Panc1 (cell line): Measurements from ENCODE around the gene LIMK2. TPM values are rescaled to one million over a fixed set of nuclear protein-coding genes. Genes with fewer than 3 reads are reported as not detected.

Source experiments
- ATAC-seq: fragments of 200-7000 bp; cut with Tn5 transposase; 2 replicates; pipeline ENCODE4 v1.9.1; 2020; ENCODE audit warnings: mild to moderate bottlenecking, moderate library complexity
- BruUV-seq: library from RNA; stranded (reverse); fragments of 400-500 nt; replicated peaks from 2 replicates; lab custom pipeline; 2021; lab: Mats Ljungman, UMichigan
- CTCF ChIA-PET: fragments of 300-600 bp; sonication (Branson Sonifier 250); formaldehyde crosslinking; loops from one replicate; lab custom pipeline; 2022; ENCODE audit warnings: antibody characterized with exemption; lab: Charles Lee
- POLR2A ChIA-PET: fragments of 300-600 bp; sonication (Branson Sonifier 250); formaldehyde crosslinking; loops from one replicate; lab custom pipeline; 2022; ENCODE audit warnings: antibody characterized with exemption; lab: Charles Lee
- DNase-seq: peaks from one replicate; pipeline ENCODE4 v3.0.0-alpha.2; 2010; ENCODE audit warnings: low read depth, low spot score
- H3K27ac ChIP-seq: 2 replicates; pipeline ENCODE4 v1.5.1; 2011; ENCODE audit warnings: mild to moderate bottlenecking, low read length, inconsistent platforms
- H3K27me3 ChIP-seq: fragments of 200-500 bp; sonication (Bioruptor generic); 2 replicates; pipeline ENCODE4 v1.6.0; 2014; ENCODE audit warnings: low read length, inconsistent platforms; ENCODE audit not compliant: control insufficient read depth, insufficient read depth
- H3K36me3 ChIP-seq: fragments of 200-500 bp; sonication (Bioruptor generic); 2 replicates; pipeline ENCODE4 v1.5.1; 2014; ENCODE audit warnings: inconsistent platforms, mild to moderate bottlenecking, low read length, moderate library complexity; ENCODE audit not compliant: control insufficient read depth, insufficient read depth
- H3K4me1 ChIP-seq: 2 replicates; pipeline ENCODE4 v1.5.1; 2011; ENCODE audit warnings: inconsistent platforms, mild to moderate bottlenecking, low read length, moderate library complexity; ENCODE audit not compliant: control insufficient read depth, insufficient read depth
- H3K4me3 ChIP-seq, 2 experiments: 2 replicates each; pipeline ENCODE4 v1.5.1; 2011 to 2012; ENCODE audit warnings: low read depth in 2 of 2, low read length in 2 of 2, mild to moderate bottlenecking in 2 of 2, inconsistent platforms in 1 of 2, moderate library complexity in 1 of 2
- H3K9me3 ChIP-seq: fragments of 200-500 bp; sonication (Bioruptor generic); 2 replicates; pipeline ENCODE4 v1.5.1; 2014; ENCODE audit warnings: low read depth, mild to moderate bottlenecking, inconsistent platforms, low read length, moderate library complexity; ENCODE audit not compliant: control insufficient read depth, insufficient read depth
- POLR2AphosphoS5 ChIP-seq: IDR thresholded peaks from 2 replicates; pipeline ENCODE4 v1.6.1; 2012; ENCODE audit warnings: mild to moderate bottlenecking, low read depth, low read length, moderate library complexity
- SIN3A ChIP-seq: IDR thresholded peaks from 2 replicates; pipeline ENCODE4 v1.6.1; 2012; ENCODE audit warnings: low read depth, mild to moderate bottlenecking, low read length, moderate library complexity, borderline replicate concordance; ENCODE audit not compliant: insufficient read depth
- TCF7L2 ChIP-seq: IDR thresholded peaks from 2 replicates; pipeline ENCODE4 v1.6.1; 2011; ENCODE audit warnings: mild to moderate bottlenecking, low read depth, low read length, inconsistent platforms
- in situ Hi-C: cut with HindIII; loops from 2 replicates; pipeline ENCODE4 v1.10.0; 2016; ENCODE audit warnings: low sequenced_read_pairs, low pct_unique_long_range_greater_than_20kb
- intact Hi-C: fragments of 100-400 bp; cut with micrococcal nuclease; formaldehyde crosslinking; loops from one replicate; pipeline ENCODE4 v1.10.0; 2022; ENCODE audit not compliant: unreplicated experiment
- total RNA-seq: library from RNA; stranded (reverse); gene quantifications from one replicate; pipeline ENCODE4 v1.2.1, GENCODE V29; 2021; ENCODE audit not compliant: unreplicated experiment
- TF ChIP-seq, protein P1 (sequence below), 2 experiments: IDR thresholded peaks; 2 replicates each; pipeline ENCODE4 v1.6.1; 2011 to 2012; ENCODE audit warnings: low read depth in 2 of 2, control low read depth in 1 of 2, low read length in 1 of 2, mild to moderate bottlenecking in 1 of 2, moderate library complexity in 1 of 2; ENCODE audit not compliant: insufficient read depth in 1 of 2
- TF ChIP-seq, protein P2 (sequence below): fragments of 450-650 bp; IDR thresholded peaks from 2 replicates; pipeline ENCODE4 v1.5.1; 2017; ENCODE audit warnings: mild to moderate bottlenecking

The LIMK2 gene
- total RNA-seq, 1 experiment from 2014 or later, result 12.6 TPM

DNA sequence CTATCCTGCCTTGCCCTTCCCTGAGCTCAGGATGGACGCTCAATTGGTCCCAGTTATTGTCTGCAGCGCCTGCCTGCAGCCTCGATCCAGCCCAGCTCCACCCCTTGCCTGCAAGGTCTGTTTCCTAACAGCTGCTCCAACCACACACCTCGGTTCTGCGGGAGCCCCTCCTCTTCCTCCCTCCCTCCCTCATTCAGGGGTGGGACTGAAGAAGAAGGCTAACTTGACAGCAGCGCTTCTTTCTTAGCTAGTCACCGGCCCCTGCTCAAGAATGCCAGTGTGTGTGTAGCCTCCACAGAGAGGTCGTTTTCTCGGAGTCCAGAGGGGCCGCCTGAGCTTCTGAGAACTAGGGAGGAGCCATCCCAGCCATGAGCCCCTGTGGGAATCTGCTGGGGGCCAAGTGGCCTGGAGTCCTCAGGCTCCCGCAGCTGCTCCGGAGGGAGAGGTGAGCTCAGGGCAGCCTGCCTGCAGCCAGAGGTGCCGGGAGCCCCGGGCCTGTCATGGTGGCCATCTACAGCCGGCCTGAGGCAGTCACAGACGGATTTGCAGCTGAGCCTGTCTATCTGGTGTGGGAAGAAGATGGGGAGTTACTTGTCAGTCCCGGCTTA, 36.1 kb downstream of the LIMK2 start:
- peaks cover 15% of the 10 kb centered on the region for H3K4me1 ChIP-seq
- ChIA-PET CTCF (no interaction called here), POLR2A (no interaction called here)
- H3K9me3 ChIP-seq, result no peaks in the 10 kb centered on the region
- intact Hi-C loops, result no loop called here
- in situ Hi-C loops, result no loop called here
- no peaks in the 10 kb centered on the region for H3K36me3 ChIP-seq
- H3K4me3 ChIP-seq, result peak overlapping the region in 1 of 2 experiments; percentile 35; a peak in 1 of 4 replicates
- no peak overlapping the region for H3K27ac ChIP-seq
- DNase-seq, result no peak
- H3K27me3 ChIP-seq, result no peaks in the 10 kb centered on the region
- ATAC-seq, result no peak
- no TSS peak for BruUV-seq
- TF ChIP-seq SIN3A (no peak), POLR2AphosphoS5 (no peak), TCF7L2 (no peak)
- TF ChIP-seq, protein P1, sequence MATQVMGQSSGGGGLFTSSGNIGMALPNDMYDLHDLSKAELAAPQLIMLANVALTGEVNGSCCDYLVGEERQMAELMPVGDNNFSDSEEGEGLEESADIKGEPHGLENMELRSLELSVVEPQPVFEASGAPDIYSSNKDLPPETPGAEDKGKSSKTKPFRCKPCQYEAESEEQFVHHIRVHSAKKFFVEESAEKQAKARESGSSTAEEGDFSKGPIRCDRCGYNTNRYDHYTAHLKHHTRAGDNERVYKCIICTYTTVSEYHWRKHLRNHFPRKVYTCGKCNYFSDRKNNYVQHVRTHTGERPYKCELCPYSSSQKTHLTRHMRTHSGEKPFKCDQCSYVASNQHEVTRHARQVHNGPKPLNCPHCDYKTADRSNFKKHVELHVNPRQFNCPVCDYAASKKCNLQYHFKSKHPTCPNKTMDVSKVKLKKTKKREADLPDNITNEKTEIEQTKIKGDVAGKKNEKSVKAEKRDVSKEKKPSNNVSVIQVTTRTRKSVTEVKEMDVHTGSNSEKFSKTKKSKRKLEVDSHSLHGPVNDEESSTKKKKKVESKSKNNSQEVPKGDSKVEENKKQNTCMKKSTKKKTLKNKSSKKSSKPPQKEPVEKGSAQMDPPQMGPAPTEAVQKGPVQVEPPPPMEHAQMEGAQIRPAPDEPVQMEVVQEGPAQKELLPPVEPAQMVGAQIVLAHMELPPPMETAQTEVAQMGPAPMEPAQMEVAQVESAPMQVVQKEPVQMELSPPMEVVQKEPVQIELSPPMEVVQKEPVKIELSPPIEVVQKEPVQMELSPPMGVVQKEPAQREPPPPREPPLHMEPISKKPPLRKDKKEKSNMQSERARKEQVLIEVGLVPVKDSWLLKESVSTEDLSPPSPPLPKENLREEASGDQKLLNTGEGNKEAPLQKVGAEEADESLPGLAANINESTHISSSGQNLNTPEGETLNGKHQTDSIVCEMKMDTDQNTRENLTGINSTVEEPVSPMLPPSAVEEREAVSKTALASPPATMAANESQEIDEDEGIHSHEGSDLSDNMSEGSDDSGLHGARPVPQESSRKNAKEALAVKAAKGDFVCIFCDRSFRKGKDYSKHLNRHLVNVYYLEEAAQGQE (IDR thresholded peaks at IDR 0.05; ENCODE audit: insufficient read depth in 1 of 2, low read depth in 2 of 2, low read length in 1 of 2), result no peak
- TF ChIP-seq, protein P2, sequence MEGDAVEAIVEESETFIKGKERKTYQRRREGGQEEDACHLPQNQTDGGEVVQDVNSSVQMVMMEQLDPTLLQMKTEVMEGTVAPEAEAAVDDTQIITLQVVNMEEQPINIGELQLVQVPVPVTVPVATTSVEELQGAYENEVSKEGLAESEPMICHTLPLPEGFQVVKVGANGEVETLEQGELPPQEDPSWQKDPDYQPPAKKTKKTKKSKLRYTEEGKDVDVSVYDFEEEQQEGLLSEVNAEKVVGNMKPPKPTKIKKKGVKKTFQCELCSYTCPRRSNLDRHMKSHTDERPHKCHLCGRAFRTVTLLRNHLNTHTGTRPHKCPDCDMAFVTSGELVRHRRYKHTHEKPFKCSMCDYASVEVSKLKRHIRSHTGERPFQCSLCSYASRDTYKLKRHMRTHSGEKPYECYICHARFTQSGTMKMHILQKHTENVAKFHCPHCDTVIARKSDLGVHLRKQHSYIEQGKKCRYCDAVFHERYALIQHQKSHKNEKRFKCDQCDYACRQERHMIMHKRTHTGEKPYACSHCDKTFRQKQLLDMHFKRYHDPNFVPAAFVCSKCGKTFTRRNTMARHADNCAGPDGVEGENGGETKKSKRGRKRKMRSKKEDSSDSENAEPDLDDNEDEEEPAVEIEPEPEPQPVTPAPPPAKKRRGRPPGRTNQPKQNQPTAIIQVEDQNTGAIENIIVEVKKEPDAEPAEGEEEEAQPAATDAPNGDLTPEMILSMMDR, result no peak

DNA sequence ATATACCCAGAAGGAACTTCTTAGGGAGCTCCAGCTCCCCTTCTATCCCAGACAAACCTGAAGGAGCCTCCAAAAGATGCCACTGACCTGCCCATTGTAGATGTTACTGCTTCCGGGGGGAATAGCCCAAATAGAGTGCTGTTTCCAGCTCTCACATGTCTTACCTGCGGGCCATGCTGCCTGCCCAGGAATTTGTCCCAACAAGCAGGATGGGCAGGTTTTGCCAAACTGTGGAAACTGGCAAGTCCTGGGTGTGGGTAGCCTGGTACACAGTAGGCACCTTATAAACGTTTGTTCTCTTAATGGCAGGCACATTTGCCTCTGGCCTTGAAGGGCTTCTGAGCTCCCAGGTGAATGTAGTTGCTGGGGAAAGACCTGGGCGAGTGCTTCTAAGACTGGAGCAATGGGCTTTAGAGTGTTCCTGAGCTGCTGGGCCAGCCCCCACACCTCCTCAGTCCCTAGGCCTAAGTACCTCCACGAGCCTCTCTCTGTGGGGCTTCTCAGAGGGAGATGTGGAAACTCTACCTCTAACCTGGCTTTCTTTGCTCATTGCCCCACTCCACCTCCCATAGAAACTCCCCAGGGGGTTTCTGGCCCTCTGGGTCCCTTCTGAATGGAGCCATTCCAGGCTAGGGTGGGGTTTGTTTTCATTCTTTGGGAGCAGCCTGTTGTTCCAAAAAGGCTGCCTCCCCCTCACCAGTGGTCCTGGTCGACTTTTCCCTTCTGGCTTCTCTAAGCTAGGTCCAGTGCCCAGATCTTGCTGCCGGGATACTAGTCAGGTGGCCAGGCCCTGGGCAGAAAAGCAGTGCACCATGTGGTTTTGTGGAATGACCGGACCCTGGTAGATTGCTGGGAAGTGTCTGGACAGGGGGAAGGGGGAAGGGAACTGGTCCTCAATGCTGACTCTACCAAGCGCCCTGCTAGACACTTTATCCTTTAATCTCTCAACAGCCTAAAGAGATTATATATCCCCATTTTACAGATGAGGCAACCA, 37.2 kb downstream of the LIMK2 start:
- intact Hi-C loops (no loop called here), in situ Hi-C loops (no loop called here)
- no TSS peak for BruUV-seq
- DNase-seq, result no peak
- Histone ChIP-seq H3K36me3 (no peaks in the 10 kb centered on the region), H3K9me3 (no peaks in the 10 kb centered on the region), H3K27me3 (no peaks in the 10 kb centered on the region), H3K4me1 (peaks cover 6% of the 10 kb centered on the region), H3K4me3 (peak overlapping the region in 1 of 2 experiments; percentile 35; a peak in 1 of 4 replicates), H3K27ac (no peak overlapping the region)
- CTCF ChIA-PET, result no interaction called here
- TF ChIP-seq, protein P2, result no peak
- TF ChIP-seq POLR2AphosphoS5 (no peak), TCF7L2 (no peak), SIN3A (no peak)
- TF ChIP-seq, protein P1 (IDR thresholded peaks at IDR 0.05; ENCODE audit: insufficient read depth in 1 of 2, low read depth in 2 of 2, low read length in 1 of 2), result no peak
- no peak for ATAC-seq
- POLR2A ChIA-PET, result interaction anchor here (0.6 kb wide), 1 partner anchor 15 kb away, joined by 21 read pairs; no protein-coding TSS in a partner anchor
